NB4 (cell line): ENCODE results near the gene GSDME.

ENCODE experiments used
- POLR2A ChIP-seq: IDR thresholded peaks from 2 replicates; pipeline ENCODE4 v1.6.1; 2011; ENCODE audit warnings: mild to moderate bottlenecking; ENCODE audit not compliant: insufficient read length; ENCODE audit errors: extremely low read depth
- TF ChIP-seq, protein P1 (sequence below): IDR thresholded peaks from 2 replicates; pipeline ENCODE4 v1.6.1; 2011; ENCODE audit warnings: low read depth, low read length
- TF ChIP-seq, protein P2 (sequence below): IDR thresholded peaks from one replicate; pipeline ENCODE4 v1.5.1; 2012; ENCODE audit warnings: low read depth, low read length

DNA sequence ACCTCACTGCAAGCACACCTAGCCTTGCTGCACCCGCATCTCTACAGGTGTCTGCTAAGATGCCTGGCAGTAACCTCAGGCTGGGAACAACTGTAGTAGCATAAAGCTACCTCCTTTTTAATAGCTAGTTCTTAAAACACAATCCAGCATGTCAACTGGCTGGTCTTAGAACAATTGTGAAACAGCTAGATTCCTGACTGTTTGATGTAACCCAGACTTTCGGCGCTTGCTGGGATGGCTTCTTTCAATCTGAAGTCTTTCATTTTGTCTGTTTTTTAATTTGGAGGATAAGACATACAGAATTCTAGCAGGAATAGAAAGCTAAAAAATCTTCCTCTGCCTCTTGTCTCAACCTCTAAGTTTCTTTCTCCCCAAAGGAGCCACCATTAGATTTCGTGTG lies 59.8 kb downstream of the GSDME start:
- TF ChIP-seq, protein P1, sequence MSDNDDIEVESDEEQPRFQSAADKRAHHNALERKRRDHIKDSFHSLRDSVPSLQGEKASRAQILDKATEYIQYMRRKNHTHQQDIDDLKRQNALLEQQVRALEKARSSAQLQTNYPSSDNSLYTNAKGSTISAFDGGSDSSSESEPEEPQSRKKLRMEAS, result no peak
- TF ChIP-seq, protein P2, sequence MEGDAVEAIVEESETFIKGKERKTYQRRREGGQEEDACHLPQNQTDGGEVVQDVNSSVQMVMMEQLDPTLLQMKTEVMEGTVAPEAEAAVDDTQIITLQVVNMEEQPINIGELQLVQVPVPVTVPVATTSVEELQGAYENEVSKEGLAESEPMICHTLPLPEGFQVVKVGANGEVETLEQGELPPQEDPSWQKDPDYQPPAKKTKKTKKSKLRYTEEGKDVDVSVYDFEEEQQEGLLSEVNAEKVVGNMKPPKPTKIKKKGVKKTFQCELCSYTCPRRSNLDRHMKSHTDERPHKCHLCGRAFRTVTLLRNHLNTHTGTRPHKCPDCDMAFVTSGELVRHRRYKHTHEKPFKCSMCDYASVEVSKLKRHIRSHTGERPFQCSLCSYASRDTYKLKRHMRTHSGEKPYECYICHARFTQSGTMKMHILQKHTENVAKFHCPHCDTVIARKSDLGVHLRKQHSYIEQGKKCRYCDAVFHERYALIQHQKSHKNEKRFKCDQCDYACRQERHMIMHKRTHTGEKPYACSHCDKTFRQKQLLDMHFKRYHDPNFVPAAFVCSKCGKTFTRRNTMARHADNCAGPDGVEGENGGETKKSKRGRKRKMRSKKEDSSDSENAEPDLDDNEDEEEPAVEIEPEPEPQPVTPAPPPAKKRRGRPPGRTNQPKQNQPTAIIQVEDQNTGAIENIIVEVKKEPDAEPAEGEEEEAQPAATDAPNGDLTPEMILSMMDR, result no peak
- TF ChIP-seq POLR2A, result no peak
